Upper lobe of left lung (tissue), 6 donors: ENCODE measurements around the gene XPR1. TPM values are rescaled to one million over a fixed set of nuclear protein-coding genes. Genes with fewer than 3 reads are reported as not detected.
"Not testable (repeated sequence)": the region's sequence is repeated elsewhere in the genome, so short reads cannot be mapped to it uniquely, and the experiment has no call there.

ENCODE experiments used
- ATAC-seq, 2 donors: fragments of 200-7000 bp; cut with Tn5 transposase; one replicate each; pipeline ENCODE4 v1.9.1; 2022; ENCODE audit warnings: mild to moderate bottlenecking in 2 of 2, moderate library complexity in 2 of 2; ENCODE audit not compliant: low FRiP score in 2 of 2
- DNase-seq, 2 donors: peaks; one replicate each; pipeline ENCODE4 v3.0.0-alpha.2; 2019 to 2020
- H3K27ac ChIP-seq, 4 donors: fragments of 200-600 bp; sonication (generic); one replicate each; pipeline ENCODE4 v1.5.1; 2016 to 2019
- H3K27me3 ChIP-seq, 4 donors: fragments of 200-600 bp; sonication (generic); one replicate each; pipeline ENCODE4 v1.5.1; 2017 to 2019
- H3K36me3 ChIP-seq, 4 donors: fragments of 200-600 bp; sonication (generic); one replicate each; pipeline ENCODE4 v1.5.1; 2016 to 2019
- H3K4me1 ChIP-seq, 4 donors: fragments of 200-600 bp; sonication (generic); one replicate each; pipeline ENCODE4 v1.5.1; 2018 to 2019
- H3K4me3 ChIP-seq, 4 donors: fragments of 200-600 bp; sonication (generic); one replicate each; pipeline ENCODE4 v1.5.1; 2017 to 2019; ENCODE audit warnings: mild to moderate bottlenecking in 2 of 4, moderate library complexity in 1 of 4
- H3K9me3 ChIP-seq, 4 donors: fragments of 200-600 bp; sonication (generic); one replicate each; pipeline ENCODE4 v1.5.1; 2018 to 2019
- EP300 ChIP-seq, 4 donors: sonication (generic); formaldehyde crosslinking; IDR thresholded peaks; one replicate each; pipeline ENCODE4 v1.5.1; 2017; ENCODE audit warnings: antibody characterized with exemption in 4 of 4, control low read depth in 2 of 4
- POLR2A ChIP-seq, 4 donors: fragments of 450-650 bp; IDR thresholded peaks; one replicate each; pipeline ENCODE4 v1.5.1; 2016 to 2017; ENCODE audit warnings: antibody characterized with exemption in 4 of 4, mild to moderate bottlenecking in 2 of 4
- POLR2AphosphoS5 ChIP-seq, 2 donors: sonication (generic); formaldehyde crosslinking; IDR thresholded peaks; one replicate each; pipeline ENCODE4 v1.5.1; 2017; ENCODE audit warnings: antibody characterized with exemption in 2 of 2
- WGBS, 2 donors: methylation state at CpG; one replicate each; pipeline ENCODE4 v1.1.5; 2017 to 2018; 5-methylcytosine and 5-hydroxymethylcytosine counted together
- total RNA-seq, 6 donors: library from RNA; depleted of rRNA in 4 of 6; stranded (reverse); fragments of >200 nt in 4 of 6; gene quantifications; one replicate each; pipeline versions ENCODE4 v1.1.0 to v1.2.1, GENCODE V29; 2016 to 2021
- TF ChIP-seq, protein P1 (sequence below), 6 experiments: fragments of 450-650 bp in 4 of 6; fragments of 200-600 bp in 2 of 6; sonication (generic) in 2 of 6; IDR thresholded peaks; one replicate each; pipeline ENCODE4 v1.5.1; 2016 to 2019; ENCODE audit warnings: antibody characterized with exemption in 6 of 6
- donor health status: DM: no; HTN: no; CAD: no; lungs with moderate emphysema.
- donor health status: DM: no; HTN: yes; CAD: no; lungs with severe emphysema.

Gene XPR1
- total RNA-seq, 6 donors from 2014 or later, result 21.3 to 30.2 (median 25.3) TPM

DNA sequence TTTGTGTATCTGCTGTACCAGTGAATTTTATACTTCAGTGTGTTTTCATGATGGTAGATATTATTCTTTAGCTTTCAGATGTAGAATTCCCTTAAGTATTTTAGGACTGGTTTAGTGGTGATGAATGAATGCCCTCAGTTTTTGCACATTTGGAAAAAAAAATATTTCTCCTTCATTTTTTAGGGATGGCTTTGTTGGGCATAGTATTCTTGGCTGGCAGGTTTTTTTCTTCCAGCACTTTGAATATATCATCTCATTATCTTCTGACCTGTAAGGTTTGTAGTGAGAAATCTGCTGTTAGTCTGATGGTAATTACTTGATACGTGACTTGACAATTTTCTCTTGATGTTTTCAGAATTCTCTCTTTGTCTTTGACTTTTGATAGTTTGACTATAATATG, 66.8 kb downstream of the XPR1 start:
- ATAC-seq, result no peak
- Histone ChIP-seq H3K27me3 (no peaks in the 10 kb centered on the region), H3K4me3 (no peak overlapping the region), H3K27ac (no peak overlapping the region), H3K36me3 (no peaks in the 10 kb centered on the region), H3K9me3 (peaks cover 13 to 29% (median 25%) of the 10 kb centered on the region in 4 donors), H3K4me1 (no peaks in the 10 kb centered on the region)
- 100% methylated on average over 1 of the region's 1 CpG for WGBS, 2 donors
- no peak for DNase-seq
- TF ChIP-seq EP300 (IDR thresholded peaks at IDR 0.05) (no peak), POLR2AphosphoS5 (IDR thresholded peaks at IDR 0.05) (no peak), POLR2A (IDR thresholded peaks at IDR 0.05) (no peak)
- TF ChIP-seq, protein P1, sequence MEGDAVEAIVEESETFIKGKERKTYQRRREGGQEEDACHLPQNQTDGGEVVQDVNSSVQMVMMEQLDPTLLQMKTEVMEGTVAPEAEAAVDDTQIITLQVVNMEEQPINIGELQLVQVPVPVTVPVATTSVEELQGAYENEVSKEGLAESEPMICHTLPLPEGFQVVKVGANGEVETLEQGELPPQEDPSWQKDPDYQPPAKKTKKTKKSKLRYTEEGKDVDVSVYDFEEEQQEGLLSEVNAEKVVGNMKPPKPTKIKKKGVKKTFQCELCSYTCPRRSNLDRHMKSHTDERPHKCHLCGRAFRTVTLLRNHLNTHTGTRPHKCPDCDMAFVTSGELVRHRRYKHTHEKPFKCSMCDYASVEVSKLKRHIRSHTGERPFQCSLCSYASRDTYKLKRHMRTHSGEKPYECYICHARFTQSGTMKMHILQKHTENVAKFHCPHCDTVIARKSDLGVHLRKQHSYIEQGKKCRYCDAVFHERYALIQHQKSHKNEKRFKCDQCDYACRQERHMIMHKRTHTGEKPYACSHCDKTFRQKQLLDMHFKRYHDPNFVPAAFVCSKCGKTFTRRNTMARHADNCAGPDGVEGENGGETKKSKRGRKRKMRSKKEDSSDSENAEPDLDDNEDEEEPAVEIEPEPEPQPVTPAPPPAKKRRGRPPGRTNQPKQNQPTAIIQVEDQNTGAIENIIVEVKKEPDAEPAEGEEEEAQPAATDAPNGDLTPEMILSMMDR (IDR thresholded peaks at IDR 0.05), result no peak

DNA sequence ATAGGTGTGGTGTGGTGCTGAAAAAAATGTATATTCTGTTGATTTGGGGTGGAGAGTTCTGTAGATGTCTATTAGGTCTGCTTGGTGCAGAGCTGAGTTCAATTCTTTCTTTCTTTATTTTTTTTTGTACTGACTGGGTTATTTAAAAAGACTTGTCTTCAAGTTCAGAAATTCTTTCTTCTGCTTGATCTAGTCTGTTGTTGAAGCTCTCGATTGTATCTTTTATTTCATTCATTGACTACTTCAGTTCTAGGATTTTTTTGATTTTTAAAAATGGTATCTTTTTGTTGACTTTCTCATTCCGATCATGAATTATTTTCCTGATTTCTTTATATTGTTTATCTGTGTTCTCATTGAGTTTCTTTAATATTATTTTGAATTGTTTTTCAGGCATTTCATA, 70.6 kb downstream of the XPR1 start:
- not testable (repeated sequence) for H3K4me3 ChIP-seq, H3K36me3 ChIP-seq, DNase-seq, H3K27me3 ChIP-seq, ATAC-seq, H3K4me1 ChIP-seq, H3K27ac ChIP-seq
- H3K9me3 ChIP-seq, result peaks cover 13 to 27% (median 17%) of the 10 kb centered on the region in 4 donors
- 93 to 97% methylated on average over 2 of the region's 2 CpGs for WGBS, 2 donors

DNA sequence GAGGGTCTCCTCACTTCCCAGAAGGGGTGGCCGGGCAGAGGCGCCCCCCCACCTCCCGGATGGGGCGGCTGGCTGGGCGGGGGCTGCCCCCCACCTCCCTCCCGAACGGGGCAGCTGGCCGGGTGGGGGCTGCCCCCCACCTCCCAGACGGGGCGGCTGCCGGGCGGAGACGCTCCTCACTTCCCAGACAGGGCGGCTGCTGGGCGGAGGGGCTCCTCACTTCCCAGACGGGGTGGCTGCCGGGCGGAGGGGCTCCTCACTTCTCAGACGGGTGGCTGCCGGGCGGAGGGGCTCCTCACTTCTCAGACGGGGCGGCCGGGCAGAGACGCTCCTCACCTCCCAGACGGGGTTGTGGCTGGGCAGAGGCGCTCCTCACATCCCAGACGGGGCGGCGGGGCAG, 78.9 kb downstream of the XPR1 start:
- not testable (repeated sequence) for H3K4me1 ChIP-seq, H3K9me3 ChIP-seq, H3K27ac ChIP-seq, H3K36me3 ChIP-seq, H3K27me3 ChIP-seq, ATAC-seq, H3K4me3 ChIP-seq
- DNase-seq, result peak in 1 of 2 donors; percentile 62
- WGBS, 2 donors, result no CpG with 5 or more reads among the region's 30 CpGs

DNA sequence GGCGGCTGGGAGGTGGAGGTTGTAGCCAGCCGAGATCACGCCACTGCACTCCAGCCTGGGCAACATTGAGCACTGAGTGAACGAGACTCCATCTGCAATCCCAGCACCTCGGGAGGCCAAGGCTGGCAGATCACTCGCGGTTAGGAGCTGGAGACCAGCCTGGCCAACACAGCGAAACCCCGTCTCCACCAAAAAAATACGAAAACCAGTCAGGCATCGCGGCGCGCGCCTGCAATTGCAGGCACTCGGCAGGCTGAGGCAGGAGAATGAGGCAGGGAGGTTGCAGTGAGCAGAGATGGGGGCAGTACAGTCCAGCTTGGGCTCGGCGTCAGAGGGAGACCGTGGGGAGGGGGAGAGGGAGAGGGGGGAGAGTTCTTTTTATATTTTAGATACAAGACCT, 79.4 kb downstream of the XPR1 start:
- peak in 1 of 2 donors; percentile 47 for DNase-seq
- not testable (repeated sequence) for H3K27ac ChIP-seq, H3K27me3 ChIP-seq, H3K9me3 ChIP-seq, ATAC-seq, H3K4me1 ChIP-seq, H3K4me3 ChIP-seq, H3K36me3 ChIP-seq
- 98% methylated on average over 12 to 16 of the region's 19 CpGs for WGBS, 2 donors

DNA sequence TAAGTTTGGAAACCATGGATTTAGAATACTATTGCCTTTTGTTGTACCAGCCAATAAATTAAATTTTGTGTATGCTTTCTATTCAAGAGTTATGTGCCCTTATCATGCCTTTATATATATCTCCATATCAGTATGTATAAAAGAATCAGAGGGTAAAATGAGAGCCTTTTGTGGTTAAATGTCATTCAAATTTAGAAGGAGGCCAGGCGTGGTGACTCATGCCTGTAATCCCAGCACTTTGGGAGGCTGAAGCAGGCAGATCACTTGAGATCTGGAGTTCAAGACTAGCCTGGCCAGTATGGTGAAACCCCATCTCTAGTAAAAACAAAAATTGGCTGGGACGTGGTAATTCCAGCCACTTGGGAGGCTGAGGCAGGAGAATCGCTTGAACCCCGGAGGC, 88.9 kb downstream of the XPR1 start:
- 90 to 98% methylated on average over 4 of the region's 4 CpGs for WGBS, 2 donors
- no peaks in the 10 kb centered on the region for H3K36me3 ChIP-seq
- no peaks in the 10 kb centered on the region for H3K27me3 ChIP-seq
- TF ChIP-seq POLR2A (IDR thresholded peaks at IDR 0.05), result no peak
- TF ChIP-seq POLR2AphosphoS5 (IDR thresholded peaks at IDR 0.05), result no peak
- TF ChIP-seq, protein P1 (IDR thresholded peaks at IDR 0.05), result no peak
- no peak for TF ChIP-seq EP300 (IDR thresholded peaks at IDR 0.05)
- no peak overlapping the region for H3K27ac ChIP-seq
- no peaks in the 10 kb centered on the region for H3K4me1 ChIP-seq
- no peak overlapping the region for H3K4me3 ChIP-seq
- H3K9me3 ChIP-seq, result no peaks in the 10 kb centered on the region
- ATAC-seq, result no peak
- DNase-seq, result no peak

DNA sequence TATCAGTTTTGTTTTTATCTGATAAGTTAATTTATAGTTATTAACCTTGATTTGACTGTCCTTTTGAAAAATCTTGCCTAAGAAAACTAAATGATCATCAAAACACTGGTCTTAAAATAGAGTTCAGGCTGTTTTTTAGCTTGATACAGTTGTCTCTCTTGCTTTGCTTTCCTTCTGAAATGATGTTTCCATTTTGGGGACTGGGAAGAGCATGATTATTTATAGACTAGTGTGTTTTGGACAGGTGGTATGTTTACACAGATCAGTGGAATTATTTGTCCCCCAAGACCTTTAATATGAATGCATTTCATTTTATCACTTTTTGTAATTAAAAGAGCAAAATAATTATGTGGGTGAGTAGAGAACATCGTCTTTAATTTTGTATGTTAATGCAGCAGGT, 90.8 kb downstream of the XPR1 start:
- no peak for TF ChIP-seq POLR2AphosphoS5 (IDR thresholded peaks at IDR 0.05)
- TF ChIP-seq, protein P1 (IDR thresholded peaks at IDR 0.05), result no peak
- Histone ChIP-seq H3K9me3 (no peaks in the 10 kb centered on the region), H3K36me3 (no peaks in the 10 kb centered on the region), H3K27me3 (no peaks in the 10 kb centered on the region), H3K27ac (no peak overlapping the region), H3K4me1 (no peaks in the 10 kb centered on the region), H3K4me3 (no peak overlapping the region)
- ATAC-seq (no peak), DNase-seq (no peak)
- WGBS, 2 donors, result 97 to 98% methylated on average over 1 of the region's 1 CpG

DNA sequence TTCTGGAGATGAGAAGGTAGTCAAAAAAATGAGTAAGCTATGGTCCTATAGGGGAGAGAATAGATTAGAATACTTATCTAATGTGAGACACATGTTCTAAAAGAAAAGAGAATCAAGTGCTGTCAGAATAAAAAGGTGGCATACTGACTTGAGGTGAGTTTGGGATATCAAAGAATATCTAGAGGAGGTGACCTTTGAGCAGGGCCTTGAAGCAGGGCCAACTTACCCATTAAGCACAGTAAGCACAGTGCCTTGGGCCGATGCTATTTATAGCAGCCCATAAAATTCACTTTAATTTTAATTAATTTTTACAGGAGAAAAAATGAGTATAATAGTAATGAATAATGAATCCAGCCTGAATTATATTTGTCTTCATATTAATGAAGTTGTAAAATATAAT, 92.2 kb downstream of the XPR1 start:
- Histone ChIP-seq H3K27me3 (no peaks in the 10 kb centered on the region), H3K4me1 (no peaks in the 10 kb centered on the region), H3K27ac (no peak overlapping the region), H3K9me3 (no peaks in the 10 kb centered on the region), H3K4me3 (no peak overlapping the region), H3K36me3 (no peaks in the 10 kb centered on the region)
- DNase-seq (no peak), ATAC-seq (no peak)
- no peak for TF ChIP-seq EP300 (IDR thresholded peaks at IDR 0.05)
- no peak for TF ChIP-seq POLR2AphosphoS5 (IDR thresholded peaks at IDR 0.05)
- TF ChIP-seq, protein P1 (IDR thresholded peaks at IDR 0.05), result no peak
- no peak for TF ChIP-seq POLR2A (IDR thresholded peaks at IDR 0.05)
- 96 to 100% methylated on average over 1 of the region's 1 CpG for WGBS, 2 donors

DNA sequence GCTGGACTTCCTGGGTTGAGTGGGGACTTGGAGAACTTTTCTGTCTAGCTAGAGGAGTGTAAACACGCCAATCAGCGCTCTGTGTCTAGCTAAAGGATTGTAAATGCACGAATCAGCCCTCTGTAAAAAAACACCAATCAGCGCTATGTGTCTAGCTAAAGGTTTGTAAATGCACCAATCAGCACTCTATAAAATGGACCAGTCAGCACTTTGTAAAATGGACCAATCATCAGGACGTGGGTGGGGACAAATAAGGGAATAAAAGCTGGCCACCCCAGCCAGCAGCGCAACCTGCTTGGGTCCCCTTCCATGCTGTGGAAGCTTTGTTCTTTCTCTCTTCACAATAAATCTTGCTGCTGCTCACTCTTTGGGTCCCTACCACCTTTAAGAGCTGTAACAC, 94.2 kb downstream of the XPR1 start:
- 94 to 97% methylated on average over 6 of the region's 6 CpGs for WGBS, 2 donors
- not testable (repeated sequence) for DNase-seq, H3K36me3 ChIP-seq, H3K4me3 ChIP-seq, H3K27me3 ChIP-seq, H3K27ac ChIP-seq, ATAC-seq, H3K4me1 ChIP-seq, H3K9me3 ChIP-seq

DNA sequence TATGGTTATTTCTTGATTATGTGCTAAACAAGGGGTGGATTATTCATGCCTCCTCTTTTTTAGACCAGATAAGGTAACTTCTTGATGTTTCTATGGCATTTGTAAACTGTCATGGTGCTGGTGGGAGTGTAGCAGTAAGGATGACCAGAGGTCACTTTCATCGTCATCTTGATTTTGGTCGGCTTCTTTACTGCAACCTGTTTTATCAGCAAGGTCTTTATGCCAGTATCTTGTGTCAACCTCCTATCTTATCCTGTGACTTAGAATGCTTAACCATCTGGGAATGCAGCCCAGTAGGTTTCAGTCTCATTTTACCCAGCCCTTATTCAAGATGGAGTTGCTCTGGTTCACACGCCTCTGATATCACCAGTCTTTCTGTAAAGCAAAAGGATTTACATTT, 95.9 kb downstream of the XPR1 start:
- not testable (repeated sequence) for H3K4me3 ChIP-seq, H3K27me3 ChIP-seq, H3K4me1 ChIP-seq, DNase-seq, ATAC-seq, H3K36me3 ChIP-seq, H3K27ac ChIP-seq
- WGBS, 2 donors, result 95 to 98% methylated on average over 3 of the region's 3 CpGs
- H3K9me3 ChIP-seq, result peaks cover 0 to 11% (median 5%) of the 10 kb centered on the region in 4 donors
